DMS114 treated with DMSO at 0.1 percent for 48 hours (cell line): Measurements from ENCODE around the gene SLC5A3.

Source experiments
- DNase-seq: peaks from one replicate; lab custom pipeline; 2025; ENCODE audit not compliant: unreplicated experiment; lab: John Stamatoyannopoulos, UW

SLC5A3 gene

DNA sequence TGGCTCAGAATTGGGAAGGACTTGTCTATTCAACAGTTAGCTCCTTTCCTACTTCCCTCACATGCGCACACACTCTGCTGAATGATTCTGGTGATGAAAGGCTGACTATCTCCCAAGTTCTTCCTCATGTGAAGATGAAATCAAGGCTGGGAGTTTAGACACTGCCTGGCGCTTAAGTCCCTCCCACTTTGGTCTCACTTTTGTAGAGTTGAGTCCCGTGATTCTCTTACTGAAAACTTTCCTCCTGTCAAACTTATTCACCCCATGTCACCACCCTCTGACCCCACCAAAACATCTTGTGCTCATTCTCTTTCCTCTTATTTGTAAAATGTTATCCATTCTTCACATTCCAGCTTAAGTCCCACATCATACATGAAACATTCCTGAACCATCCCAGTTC is 8.4 kb upstream of the SLC5A3 start:
- DNase-seq: no peak

DNA sequence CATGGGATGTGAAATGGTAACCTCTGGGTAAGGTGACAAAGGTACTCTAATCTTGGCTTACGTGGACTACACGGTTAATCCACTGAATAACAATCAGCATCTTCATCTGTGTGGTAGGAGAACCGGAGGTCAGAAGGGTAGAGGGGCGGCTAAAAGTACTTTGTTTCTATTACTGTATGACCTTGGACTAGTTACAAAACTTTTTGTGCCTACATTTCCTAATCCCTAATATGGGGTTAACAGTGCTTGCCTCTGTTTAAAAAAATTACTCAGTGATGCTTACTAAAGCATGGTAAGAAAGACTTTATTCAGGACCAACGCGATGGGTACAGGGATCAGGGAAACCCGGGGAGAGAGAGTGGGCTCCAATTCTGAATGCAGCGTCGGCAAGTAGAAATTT is 1.7 kb upstream of the SLC5A3 start:
- no peak for DNase-seq

DNA sequence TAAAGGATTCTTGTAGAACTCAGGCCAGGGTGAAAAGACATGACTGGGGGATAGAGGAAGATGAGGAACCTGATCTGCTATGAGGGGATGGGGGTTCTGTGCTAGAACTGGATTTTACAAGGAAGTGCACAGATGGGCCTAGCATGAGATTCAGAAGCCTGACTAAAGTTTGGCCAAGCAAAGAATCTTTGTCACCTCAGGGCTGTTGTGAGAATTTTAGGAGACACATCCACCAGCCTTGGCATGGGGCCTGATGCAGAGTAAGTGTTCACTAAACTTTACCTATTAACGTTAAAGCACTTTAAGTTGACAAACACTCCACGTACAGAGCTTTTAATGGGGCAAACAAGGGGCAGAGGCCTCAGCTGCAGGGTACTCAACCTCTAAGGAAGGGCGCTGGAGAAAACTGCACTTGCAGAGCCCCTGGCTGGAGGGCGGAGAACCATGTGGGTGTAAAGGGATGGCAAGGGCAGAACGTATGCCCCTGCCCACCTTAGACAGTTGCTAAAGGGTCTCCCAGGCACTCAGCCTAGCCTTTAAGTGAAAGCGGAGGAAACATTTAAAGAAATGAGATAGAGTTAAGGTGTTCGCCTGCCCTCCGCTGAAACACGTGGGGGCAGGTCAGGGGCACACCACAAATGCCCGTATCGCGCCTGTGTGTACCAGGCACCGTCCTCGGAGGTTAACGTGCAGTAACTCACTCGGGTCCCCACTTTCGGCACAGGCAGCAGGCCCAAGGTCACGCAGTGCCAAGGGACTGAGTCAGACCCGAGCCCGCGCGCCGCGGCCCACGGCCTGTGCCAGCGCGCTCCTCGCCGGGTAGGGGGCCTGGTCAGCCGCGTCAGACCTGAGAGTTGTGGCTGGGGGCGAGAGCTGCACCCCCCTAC is 990 bp upstream of the SLC5A3 start:
- DNase-seq: no peak

DNA sequence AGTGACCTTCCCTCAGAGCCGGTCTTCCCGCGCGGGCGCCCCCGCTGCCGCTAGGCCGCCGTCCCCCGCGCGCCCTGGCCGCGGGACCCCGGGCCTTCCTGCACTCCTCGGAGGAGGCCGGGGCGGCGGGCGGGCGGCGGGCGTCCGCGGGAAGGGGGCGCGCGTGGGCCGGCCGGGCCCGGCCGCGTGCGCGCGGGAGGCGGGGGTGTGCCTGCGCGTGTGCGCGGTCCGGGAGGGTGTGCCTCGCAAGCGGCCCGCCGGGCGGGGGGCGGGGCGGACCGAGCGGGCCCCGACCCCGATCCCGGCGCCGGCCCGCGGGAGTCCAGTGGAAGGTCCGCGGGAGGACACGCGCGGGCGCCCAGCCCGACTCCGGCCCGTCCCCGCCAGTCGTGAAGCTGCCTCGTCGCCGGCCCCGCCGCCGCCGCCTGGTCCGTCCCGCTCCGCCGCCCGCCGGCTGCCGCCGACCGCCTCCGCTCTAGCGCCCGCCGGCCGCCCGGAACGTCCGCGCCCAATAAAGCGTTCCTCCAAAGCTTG is 438 bp downstream of the SLC5A3 start:
- DNase-seq: no peak

DNA sequence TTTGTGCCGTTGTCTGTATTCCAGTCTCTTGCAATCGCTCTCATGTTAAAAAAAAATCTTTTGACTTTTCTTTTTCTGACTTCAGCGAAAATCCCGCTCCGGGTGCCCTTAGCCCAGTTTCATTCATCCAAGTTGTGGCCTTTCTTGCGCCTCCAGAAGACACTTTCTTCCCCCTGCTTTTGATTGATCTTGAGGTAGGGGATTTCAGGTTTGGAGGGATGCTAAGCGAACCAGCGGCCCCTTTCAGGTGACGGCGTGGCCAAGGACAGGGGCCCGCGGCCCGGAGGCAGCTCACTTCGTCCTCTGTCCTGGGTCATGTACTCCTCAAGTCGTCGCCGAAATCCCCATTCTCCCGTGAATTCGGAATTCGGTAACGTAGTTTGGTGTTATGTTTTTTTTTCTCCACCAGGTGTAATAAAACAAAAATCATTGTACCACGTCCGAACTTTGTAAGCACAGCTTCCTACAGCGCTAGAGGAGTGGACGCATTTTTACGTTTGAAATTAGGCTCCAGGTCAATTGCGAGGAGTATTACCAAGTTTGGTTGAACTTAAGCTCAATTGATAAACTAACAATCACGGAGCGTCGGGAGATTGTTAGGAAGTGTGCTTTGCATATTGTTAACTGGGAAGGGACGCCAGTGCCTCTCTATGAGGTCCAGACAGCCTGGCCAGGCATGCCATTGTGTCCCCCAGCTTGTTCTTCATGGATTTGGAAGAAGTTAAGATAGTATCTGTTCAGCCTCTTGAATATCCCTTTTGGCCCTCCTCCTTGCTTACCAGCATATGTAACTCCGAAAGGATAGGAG is 1.1 kb downstream of the SLC5A3 start:
- DNase-seq: no peak

DNA sequence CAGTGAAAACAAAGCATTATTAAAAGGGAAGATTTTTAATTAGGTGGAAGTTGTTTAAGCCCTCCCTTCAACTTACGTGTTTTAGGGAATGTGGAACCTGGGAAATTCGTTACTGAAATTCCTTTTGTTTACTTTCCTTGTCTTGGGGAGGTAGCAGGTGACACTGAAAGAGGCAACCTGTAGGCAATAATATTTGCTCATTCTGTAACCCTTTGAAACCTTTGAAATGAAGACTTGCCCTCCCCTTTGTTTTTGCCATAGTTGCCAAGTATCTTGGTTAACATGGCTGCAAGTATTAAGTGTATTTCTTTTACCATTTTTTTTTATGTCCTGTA is 1.7 kb downstream of the SLC5A3 start:
- DNase-seq: no peak

DNA sequence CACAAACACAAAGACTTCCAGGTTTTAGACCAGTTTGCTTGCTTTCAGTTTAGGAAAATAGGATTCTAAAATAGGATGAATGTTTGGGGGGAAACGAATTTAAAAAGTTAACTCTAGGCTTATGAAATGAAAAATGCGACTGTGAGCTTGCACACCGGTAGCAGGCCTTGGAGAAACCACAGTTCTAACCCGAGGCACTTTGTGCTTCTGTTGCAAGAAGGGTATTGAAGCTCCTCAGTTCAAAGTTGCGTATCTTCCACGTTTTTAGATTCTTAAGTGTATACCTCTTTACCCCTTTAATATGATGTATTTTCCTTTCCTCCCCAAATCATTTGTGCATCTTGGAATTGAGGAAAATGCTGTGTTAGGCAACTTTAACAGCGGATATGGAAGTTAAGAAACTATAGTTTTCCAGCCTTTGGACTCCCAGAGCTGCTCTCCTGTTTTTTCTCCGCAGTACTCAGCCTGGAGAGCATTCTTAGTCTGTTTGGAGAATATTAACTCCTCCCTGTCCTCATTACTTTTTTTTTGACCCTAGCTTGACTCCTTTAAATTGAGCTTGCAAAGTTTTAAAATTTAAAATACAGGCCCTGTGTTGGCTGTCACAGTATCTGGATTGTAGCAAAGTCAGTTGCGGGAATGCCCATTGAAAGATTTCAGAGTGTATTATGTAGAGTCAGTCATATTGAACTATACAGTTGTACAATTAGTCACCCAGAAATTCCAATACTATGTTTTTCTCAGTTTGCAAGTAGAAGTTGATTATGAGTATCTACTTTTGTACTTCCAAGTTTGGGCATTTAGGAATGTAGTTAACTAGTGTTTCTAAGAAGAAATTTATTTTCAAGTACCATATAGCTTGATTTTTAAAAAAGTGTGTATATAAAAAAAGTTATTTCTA is 2.6 kb downstream of the SLC5A3 start:
- no peak for DNase-seq

DNA sequence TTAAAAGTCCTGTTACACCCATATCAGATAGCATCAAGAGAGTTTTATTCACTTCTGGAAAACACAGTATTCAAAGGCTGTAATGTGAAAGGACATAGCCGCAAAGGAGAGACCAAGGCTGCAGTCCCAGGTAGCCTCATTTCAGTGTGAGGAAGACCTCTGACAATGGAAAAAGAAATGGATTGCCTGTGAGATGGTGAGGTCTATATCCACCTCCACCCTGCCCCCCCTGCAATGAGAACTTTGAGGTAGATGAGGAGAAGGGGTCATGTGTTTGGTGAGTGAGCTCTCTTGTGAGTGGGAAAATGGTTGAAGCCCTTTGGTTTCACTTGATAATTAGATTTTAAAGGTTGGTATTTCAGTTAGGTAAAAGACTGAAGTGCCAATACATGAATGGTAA is 3.5 kb downstream of the SLC5A3 start:
- no peak for DNase-seq

DNA sequence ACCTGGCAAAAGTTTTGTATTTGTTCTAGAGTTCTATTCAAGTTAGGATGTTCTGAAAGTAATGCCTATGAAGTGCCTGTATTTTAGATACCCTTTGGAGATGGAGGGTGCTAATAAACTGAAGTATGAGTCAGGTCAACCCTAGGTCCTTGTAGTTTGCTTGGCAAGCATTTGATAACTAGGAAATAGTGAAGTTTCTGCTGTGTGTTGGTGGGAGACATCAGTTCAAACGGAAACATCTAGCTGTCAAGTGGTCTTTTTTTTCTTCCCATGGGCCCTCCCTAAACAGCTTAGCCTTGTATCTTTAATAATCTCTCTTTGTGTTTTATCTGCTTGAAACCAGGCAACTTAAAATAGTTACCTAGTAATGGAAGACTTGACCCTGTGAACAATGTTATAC is 4.5 kb downstream of the SLC5A3 start:
- no peak for DNase-seq

DNA sequence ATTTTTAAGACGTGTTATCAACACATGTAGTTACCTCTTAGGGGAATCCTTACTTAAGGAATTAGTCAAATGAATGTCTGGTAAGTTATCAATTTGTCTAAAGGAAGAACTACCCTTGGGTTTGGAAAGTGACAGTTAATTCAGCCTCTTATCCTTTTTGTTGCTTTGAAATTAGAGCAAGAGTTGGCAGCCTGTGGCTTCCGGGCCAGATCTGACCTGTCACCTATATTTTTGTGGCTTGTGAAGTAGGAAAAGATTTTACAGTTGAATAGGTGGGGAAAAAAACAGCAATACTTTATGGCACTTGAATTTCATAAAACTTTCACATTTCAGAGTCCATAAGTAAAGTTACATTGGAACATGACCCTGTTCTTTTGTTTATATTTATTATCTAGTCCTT is 5.5 kb downstream of the SLC5A3 start:
- DNase-seq: no peak

DNA sequence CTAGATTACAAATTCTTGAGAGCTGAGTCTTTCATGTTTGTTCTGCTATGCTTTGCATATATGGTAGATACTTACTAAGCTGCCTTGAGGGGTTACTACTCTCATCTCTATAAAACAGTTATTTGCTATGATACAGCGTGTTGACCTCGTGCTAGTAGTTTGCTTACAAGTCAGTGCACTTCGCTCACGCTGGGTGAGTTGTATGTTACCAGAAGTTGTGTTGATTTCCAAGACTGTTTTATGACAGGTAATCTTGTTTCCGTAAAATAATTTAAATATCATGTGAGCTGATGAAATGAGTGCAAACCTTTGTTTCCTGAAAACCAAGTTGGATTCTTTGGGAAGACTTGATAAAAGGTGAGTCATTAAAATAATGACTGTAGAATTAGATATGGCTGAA is 7.3 kb downstream of the SLC5A3 start:
- no peak for DNase-seq

DNA sequence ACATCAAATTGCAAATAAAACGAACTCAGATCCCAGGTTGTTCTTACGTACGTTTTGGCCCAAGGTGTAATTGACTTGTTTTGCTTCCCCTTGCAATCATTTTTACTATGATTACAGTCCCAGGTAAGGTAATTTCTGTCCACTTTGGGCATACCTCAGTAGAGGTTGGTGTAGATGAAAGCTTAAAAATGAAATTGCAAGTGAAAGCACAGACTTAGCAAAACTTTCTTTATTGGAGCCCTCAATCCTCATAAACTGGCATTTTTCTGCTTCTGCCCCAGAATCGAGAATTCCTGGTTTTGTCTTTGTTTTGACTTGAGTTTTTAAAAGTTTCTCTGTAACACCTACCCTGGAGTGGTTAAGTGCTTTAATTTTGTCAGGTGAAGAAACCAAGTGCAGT is 9.4 kb downstream of the SLC5A3 start:
- no peak for DNase-seq

DNA sequence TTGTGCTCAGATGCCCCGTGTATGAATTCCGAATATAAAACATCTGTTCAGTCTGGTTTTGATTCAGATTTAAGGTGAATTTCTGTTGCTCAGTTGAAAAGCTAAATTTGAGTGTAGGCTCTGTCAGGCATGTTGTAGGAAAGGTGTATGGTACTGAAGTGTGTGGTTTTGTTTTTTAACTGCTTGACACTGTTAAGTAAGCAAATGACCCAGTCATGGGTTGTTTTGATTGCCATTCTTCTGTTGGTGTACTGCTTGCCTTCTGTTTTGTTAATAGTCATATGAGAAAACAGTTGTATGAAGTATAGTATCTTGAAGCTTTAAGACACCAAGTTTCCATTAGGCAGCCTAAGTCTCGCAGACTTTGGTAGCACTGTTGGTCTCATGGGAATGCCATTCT is 10.0 kb downstream of the SLC5A3 start:
- no peak for DNase-seq

DNA sequence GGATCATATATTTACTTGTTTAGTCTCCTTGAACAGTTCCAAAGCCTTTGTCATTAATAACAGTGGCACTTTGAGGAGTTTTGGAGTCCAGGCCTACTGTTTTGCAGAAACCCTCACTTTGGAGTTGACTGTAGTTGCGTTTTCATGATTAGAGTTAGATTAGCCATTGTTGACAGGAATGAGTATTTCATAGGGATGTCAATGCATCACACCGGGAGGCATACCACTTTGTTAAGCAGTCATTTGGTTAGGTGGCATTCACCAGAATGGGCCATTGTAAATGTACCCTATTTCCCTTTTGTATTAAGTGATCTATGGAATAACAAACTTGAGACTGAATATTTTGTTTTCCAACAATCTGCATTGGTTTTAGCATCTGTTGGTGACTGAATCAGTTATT is 11.8 kb downstream of the SLC5A3 start:
- DNase-seq: no peak

DNA sequence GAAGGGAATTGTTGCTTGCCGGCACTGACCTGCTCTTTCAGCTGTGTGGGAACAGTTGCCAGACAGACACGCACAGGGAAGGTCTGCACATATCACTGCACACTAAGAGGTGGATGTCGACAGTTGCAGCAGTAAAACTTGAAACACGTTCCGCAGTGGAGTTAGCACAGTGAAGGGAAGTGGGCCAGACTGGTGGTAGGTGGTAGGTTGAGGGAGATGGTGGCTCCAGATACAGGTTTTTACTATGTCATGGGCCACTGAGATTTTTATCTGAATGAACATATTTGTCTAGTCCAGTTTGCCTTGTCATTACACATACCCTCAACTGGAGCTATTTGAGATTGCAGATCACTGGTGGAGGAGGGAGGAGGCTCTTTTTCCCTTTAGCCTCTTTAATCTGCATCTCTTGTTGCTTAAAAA is 13.5 kb downstream of the SLC5A3 start:
- no peak for DNase-seq

DNA sequence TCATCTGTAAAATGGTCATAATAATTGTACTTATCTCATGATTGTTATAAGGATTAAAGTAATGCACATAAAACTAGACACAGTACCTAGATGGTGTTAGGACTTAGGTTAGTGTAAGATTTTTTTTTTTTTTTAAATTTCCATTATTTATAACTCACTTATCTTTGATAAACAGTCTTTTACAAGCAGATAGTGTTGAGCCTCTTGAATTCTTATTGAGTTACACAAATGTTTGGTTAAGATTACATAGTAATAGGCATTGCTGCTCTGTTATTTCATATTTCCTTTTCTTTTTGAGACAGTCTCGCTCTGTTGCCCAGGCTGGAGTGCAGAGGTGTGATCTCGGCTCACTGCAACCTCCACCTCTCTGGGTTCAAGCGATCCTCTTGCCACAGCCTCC is 15.4 kb downstream of the SLC5A3 start:
- DNase-seq: no peak

DNA sequence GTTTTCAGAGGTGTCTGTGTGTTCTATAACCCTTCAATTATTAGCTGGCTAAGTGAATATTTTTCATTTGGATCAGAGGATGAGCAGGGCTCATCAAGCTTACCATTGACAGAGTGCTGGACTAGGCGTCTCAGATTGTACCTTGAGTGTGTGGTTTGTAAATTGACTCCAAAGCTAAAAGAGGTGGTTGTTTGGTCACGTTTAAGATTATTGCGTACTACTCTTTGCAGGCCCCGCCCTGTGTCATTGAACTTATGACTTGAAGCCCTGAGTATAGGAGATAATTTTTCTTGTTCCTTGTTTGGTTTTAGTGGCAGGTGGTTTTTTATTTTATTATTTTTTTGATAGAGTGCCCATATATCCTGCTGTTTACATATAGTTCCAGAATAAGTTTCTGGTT is 17.7 kb downstream of the SLC5A3 start:
- no peak for DNase-seq

DNA sequence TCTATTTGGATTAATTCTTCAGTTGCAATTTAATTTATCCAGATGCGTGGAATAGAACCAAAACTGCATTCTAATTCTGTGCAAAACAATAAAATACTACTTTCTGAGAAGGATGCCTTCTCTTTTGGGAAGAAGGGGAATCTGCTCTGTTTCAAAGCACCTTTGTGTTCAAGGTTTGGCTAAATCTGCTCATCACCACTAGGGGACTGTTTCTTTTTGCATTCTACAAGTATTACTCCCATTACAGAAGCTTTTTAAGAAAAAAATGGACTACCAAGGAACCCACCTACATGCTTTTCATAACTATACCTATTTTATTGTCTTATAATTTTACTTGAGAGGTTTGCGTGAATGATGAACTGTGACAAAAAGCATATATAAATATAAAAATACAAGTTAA is 18.2 kb downstream of the SLC5A3 start:
- no peak for DNase-seq

DNA sequence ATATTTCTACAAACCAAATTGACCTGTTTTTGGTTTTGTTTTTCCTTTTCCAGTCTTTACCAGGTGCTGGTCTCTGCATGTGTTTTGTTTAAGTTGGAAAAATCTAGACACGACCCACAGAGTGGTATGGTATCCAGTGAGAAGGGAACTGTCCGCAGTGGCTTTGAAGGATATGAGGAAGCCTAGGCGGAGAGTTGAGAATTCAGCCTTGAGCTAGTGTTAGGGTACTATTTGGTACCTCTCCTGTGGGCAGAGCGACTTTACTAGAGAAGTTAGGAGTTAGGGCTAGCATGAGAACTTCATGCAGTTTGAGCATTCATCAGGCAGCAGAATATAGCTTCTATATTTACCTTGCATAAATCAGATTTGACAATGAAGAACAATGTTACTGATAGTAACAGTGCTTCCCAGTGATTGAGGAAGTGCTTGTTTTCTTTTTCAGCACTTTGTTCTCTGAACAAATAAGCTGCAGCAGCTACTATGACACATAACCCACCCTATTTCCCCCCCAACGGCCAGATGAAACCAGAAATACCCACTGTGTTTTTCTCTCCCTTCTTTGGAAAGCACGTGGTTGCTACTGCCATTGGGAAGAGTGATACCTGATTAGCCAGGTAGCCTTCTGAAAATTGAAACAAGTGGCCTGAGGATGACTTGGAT is 19.0 kb downstream of the SLC5A3 start:
- DNase-seq: no peak

DNA sequence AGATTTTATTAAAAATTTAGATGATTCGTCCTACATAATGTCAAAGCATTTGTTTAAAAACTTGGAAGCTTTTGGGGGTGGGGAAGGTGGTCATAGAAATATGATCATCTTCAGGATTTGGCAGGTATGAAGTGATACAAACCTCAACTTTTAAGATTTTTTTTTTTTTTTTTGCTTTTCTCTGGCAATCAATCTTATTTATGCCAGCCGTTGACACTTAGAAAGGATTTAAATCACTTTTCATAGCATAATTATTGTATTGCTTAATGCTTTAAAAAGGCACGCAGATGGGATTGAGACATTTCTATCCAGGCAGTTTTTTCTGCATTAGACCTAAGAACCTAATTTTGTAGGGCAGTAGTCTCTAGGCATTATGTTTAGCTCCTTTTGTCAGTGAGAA is 19.7 kb downstream of the SLC5A3 start:
- DNase-seq: no peak

DNA sequence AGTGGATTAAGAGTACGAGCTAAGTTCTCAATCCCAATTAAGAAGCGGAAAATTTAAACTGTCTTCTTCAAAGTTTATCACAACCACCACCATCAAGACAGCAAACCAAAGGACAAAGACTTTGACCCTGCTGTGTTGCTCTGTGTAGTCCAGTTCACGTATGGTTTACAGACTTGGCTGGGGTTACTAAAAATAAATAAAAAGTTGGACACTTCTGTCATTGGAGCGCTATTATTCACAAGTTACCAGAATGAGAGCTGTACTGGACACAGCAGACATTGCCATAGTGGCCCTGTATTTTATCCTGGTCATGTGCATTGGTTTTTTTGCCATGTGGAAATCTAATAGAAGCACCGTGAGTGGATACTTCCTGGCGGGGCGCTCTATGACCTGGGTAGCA is 21.6 kb downstream of the SLC5A3 start:
- no peak for DNase-seq
